GM21423 (cell line): ENCODE data around the gene RTN4RL1.
A peak's percentile ranks its signal among the peaks of the same experiment; 100 is the strongest.

ENCODE experiments used
- ATAC-seq: cut with Tn5 transposase; IDR thresholded peaks from one replicate; pipeline ENCODE4 v1.9.1; 2021; ENCODE audit warnings: mild to moderate bottlenecking, moderate library complexity; ENCODE audit not compliant: unreplicated experiment

RTN4RL1 gene

DNA sequence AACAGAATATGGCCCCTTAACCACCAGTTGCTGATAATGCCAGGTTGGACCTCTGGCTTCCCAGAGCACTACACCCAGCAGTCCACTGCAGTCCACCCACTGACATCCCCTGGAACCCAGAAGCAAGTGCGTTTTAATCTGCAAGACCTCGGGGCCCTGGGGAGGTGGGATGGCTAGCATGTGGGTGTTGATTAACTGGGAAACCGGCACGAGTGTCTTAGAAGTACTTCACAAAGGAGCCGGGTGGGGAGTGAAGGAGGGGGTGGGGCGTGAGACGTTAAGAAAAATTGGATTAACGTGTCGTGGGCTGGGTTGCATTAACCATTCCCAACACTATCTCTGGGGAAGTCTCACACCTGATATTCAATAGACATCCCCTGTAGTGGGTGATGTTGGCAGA is 23.7 kb upstream of the RTN4RL1 start:
- no peak for ATAC-seq

DNA sequence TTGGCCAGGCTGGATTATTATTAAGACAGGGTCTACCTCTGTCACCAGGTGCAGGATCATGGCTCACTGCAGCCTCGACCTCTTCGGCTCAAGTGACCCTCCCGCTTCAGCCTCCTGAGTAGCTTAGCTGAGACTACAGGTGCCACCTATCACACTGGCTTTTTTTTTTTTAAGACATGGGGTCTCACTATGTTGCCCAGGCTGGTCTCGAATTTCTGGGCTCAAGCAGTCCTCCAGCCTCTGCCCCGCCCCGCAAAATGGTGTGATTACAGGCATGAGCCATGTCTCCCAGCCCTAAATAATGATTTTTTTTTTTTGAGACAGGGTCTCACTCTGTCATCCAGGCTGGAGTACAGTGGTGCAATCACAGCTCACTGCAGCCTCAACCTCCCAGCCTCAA is 22.5 kb upstream of the RTN4RL1 start:
- ATAC-seq = no peak

DNA sequence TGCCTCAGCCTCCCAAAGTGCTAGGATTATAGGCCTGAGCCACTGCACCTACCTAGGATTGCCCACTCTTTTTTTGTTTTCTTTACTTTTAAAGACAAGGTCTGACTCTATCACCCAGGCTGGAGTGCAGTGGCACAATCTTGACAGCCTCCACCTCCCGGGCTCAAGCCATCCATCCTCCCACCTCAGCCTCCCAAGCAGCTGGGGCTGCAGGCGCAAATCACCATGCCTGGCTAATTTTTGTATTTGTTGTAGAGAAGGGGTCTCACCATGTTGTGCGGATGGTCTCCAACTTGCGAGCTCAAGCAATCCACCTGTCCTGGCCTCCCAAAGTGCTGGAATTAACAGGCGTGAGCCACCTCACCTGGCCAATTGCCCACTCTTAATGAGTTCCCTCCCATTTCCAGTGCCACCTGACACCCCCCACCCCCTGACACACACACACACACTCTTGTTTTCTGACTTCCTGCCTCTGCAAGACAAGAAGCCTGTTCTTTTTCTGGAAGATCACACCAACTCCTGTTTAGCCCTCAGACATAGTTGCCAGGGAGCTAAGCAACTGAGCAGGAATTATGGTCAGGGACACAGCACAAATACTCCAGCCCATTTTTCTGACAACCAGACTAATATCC is 19.2 kb upstream of the RTN4RL1 start:
- no peak for ATAC-seq

DNA sequence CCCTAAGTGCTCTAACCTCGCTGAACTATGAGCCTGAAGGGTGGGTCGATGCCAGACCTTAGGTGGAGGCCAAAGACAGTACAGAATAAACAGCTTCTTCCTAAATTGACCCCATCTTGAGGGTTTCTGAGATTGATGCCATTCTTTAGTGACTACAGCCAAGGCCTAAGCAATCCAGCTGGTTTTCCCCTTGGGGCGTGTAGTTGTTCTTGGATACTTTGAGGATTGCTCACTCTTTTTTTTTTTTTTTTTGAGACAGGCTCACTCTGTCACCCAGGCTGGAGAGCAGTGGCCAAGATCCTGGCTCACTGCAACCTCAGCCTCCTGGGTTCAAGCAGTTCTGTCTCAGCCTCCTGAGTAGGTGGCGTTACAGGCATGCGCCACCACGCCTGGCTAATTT is 18.7 kb upstream of the RTN4RL1 start:
- ATAC-seq = no peak

DNA sequence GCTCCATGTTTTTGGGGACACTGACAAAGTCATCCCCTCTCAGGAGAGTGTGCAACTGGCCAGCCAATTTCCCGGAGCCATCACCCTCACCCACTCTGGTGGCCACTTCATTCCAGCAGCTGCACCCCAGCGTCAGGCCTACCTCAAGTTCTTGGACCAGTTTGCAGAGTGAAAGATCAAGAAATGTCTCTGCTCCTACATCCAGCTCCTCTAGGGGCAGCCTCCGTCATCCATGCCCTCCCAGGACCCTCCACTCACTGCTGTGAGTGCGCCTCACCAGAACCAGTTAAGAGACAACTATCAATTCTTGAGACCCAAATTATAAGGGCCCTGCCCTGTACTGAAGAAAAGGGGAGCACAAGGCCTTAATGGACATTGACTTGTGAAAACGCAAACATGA is 17.8 kb upstream of the RTN4RL1 start:
- no peak for ATAC-seq

DNA sequence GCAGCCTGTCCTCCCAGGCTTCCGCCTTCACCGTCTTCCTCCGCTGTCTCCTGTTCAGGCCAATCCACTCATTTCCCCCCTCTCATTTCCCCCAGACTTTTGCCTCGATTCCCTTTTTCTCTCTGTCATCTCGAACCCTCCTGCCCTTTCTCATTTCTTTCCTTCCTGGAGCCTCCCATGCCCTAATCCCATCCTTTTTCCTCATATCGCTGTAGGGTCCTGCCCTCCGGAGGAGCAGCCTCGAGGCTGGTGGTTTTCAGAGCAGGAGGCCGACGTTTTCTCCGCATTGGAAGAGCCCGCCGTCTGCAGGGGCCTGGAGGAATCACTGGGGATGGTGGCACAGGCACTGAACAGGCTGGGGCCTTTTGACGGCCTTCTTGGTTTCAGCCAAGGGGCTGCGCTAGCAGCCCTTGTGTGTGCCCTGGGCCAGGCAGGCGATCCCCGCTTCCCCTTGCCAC is 17.3 kb upstream of the RTN4RL1 start:
- ATAC-seq = no peak

DNA sequence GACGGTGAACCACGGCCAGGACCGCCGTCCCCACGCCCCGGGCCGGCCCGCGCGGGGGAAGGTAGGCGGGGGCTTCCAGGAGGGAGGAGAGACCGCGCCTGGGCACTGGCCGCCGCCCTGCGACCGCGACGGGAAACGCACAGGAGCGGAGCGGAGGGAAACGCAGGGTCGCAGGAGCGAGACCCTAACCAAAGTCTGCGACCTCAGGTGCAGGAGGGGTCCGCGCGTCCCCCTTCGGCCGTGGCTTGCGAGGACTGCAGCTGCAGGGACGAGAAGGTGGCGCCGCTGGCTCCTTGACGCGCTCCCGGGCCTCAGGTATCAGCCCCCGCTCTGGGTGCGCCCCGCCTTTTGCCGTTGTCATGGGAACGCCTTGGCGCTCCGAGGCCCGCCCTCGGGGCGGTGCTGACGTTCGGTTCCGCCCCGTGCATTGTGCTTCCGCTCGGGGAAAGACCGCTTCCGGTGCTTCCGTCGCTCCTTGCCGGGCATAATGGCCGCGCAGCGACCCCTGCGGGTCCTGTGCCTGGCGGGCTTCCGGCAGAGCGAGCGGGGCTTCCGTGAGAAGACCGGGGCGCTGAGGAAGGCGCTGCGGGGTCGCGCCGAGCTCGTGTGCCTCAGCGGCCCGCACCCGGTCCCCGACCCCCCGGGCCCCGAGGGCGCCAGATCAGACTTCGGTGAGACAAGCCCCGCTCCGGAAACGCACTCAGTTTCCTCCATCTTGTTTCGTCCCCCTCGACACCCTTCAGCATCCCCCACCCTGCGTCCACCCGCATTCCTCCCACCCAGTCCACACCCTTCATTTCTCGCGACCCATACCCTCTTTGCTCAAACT is 16.6 kb upstream of the RTN4RL1 start, which contains the start of gene OVCA2:
OVCA2 (plus strand) TSS at position 462 of the 829 bp plus-strand sequence; CDS start at position 488, 26 bp downstream.
- ATAC-seq = peak; percentile 87

DNA sequence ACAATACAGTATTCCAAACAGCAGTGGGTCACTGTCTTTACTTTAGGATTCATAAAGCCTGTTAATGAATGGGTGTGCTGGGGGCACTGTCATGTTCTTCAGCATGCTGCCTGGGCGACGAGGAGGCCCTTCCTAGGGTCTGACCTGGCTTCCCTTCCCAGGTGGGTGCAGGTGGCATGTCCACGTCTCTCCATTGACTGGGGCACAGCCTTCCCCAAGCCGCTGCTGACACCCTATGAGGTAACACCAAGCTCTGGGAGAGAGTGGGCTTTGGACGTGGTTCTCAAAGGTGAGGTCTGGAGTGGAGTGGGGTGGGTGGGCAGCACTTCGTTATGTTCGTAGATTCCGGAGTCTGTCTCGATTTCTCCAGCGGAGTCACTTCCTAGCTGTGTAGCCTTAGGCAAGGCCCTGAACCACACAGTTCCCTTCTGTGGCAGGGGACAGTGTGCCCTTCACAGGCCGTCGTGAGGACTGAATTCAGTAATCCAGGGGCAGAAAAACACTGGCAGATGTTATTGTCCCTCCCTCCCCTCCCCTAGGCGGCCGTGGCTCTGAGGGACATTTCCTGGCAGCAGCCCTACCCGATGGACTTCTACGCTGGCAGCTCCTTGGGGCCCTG is 15.9 kb upstream of the RTN4RL1 start:
- no peak for ATAC-seq

DNA sequence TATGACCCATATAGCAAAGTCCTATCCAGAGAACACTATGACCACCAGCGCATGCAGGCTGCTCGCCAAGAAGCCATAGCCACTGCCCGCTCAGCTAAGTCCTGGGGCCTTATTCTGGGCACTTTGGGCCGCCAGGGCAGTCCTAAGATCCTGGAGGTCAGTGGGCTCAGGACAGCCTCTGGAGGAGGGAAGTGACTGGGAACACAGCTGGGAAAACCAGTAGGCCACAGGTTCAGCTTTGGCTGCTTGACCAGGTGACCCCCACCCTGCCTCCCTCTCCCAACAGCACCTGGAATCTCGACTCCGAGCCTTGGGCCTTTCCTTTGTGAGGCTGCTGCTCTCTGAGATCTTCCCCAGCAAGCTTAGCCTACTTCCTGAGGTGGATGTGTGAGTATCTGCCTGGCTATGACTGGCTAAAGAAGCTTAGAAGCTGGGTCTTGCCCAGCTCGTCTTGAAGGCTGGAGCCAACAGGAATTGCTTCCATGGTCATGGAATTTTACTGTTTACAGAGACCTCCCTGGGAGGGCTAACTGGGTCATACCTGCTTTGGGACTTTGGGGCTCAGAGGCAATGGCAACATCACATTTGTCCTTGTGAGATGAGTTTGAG is 15.2 kb upstream of the RTN4RL1 start:
- ATAC-seq = no peak

DNA sequence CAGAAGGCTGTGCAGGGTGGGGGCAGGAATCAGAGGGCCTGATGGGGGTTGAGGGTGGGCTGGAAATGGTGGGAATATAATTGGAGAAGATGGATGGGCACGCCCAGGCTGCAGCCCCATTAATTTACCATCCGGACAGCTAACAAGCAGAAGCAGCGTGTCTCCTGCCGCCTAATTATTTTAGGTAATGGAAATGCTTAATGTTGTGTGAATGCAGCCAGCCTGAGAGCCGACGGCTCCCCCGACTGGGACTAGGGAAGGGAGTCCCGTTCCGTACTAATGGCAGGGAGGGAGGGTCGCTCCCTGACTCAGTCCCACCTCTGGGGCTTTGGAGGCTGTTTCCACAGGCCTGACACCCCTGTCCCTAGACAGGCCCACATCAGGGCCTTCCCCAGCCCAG is 12.0 kb upstream of the RTN4RL1 start:
- no peak for ATAC-seq

DNA sequence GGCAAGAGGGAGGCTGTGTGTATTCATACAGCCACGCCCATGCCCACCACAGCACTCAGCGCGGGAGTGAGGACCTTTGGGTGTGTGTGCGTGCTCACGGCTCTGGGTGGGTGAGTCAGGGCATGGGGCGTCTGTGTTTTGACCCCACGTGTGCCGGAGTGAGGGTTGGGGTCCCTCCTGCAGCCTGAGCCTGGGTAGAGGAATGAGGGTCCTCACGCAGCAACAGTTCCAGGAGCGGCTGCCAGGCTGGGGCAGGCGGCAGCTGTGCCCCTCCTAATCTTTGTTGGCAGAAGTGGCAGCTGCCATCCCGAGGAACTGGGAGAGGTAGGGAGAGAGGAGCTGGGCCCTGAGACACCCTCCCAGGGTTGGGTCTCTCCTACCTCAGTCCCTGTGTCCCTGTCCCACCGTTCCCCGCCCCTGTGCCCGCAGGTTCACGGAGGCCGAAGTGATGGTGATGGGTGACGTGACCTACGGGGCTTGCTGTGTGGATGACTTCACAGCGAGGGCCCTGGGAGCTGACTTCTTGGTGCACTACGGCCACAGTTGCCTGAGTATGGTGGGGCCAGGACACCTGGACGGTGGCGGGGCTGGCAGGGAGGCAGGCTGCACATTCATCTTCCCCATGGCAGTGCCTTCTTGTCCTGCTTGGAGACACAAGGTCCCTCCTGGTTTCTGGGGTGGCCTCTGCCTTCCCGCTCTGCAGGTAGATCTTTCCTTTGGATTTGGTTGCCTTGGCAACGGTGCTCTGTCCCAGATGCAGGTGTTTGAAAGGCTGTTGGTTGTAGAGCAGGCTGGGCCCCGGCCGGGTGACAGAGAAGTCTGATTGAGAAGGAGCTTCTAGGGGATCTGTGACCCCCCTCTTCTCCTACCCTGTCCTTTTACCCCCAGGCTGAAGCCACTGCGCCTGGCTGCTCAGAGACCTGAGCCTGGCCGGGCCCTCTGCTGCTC is 10.7 kb upstream of the RTN4RL1 start:
- ATAC-seq = no peak

DNA sequence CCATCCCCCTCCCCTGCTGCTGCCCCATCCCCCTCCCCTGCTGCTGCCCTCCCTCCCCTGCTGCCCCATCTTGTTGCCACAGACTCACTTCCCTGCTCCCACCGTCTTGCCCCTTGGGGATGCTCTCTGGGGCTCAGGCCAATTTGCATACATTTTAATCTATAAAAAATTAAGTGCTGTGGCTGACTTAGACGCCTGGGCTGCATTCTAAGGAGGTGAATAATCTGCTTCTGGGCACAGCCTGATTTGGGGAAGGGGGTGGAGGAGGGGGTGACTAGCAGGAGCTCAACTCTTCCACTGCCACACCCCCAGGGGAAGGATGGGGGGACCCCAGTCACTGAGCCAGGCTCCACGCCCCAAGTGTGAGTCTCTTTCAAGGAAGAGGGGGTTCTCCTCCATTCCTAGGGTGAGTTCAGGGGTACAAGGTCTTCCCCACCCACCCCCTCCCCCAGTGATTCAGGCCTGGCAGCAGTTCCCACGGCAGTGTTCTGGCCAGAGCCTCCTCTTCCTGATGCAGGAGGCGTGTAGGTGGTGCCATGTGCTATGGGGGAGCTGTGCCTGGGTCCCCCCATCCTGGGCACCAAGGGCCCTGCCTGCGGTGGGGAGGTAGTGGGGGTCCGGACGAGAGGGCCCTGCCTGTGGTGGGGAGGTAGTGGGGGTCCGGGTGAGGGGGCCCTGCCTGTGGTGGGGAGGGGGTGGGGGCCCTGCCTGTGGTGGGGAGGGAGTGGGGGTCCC is 9.8 kb upstream of the RTN4RL1 start:
- ATAC-seq = no peak

DNA sequence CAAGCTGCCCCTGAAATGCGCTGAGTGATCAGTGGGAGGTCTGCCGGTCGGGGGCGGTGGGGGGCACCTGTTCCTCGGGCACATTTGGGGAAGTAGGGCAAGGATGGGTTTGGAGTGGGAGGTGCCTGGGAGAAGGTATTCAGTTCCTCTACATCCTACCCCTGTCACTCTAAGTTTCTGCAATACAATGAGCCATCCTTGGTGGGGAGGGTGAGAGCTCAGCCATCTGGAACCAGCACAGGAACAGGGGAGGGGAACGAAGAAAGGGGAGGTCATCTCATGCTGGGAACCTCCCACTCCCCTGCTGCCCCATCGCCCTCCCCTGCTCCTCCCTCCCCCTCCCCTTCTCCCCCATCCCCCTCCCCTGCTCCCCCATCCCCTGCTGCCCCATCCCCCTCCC is 9.0 kb upstream of the RTN4RL1 start:
- no peak for ATAC-seq

DNA sequence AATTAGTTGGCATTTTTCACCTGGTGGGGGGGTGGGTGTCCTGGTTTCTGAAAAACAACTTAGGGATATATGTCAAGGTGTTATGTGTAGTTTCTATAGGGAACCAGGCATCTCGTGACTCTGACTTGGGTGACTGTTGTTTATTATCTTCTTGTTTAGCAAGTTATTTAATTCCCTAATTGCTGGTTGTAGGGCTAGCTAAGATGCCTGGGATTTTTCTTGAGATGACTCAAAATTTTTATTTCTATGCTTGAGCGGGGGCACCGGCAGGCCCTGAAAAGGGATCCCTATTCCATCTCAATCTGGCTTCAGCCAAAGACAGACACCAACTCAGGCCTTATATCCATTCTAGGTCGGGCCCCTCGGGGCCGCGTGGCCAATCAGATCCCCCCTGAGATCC is 8.0 kb upstream of the RTN4RL1 start:
- no peak for ATAC-seq

DNA sequence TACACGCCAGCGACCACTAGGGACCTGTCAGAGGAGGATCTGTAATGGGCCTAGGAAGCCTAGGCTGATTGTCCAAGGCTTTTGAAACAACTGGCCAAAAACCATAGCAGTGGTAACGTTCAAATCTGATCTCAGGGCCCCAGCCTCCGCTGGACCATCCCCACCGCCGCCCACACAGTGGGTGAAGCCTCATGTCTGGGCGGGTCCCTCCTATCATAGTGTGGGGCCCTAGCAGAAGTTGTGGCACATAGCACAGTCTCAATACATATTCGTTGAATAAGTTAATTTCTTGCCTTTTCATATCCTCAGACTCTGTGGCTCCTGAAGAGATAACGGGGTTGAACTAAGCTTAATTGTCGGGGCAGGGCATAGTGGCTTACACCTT is 5.6 kb upstream of the RTN4RL1 start:
- ATAC-seq = peak; percentile 4

DNA sequence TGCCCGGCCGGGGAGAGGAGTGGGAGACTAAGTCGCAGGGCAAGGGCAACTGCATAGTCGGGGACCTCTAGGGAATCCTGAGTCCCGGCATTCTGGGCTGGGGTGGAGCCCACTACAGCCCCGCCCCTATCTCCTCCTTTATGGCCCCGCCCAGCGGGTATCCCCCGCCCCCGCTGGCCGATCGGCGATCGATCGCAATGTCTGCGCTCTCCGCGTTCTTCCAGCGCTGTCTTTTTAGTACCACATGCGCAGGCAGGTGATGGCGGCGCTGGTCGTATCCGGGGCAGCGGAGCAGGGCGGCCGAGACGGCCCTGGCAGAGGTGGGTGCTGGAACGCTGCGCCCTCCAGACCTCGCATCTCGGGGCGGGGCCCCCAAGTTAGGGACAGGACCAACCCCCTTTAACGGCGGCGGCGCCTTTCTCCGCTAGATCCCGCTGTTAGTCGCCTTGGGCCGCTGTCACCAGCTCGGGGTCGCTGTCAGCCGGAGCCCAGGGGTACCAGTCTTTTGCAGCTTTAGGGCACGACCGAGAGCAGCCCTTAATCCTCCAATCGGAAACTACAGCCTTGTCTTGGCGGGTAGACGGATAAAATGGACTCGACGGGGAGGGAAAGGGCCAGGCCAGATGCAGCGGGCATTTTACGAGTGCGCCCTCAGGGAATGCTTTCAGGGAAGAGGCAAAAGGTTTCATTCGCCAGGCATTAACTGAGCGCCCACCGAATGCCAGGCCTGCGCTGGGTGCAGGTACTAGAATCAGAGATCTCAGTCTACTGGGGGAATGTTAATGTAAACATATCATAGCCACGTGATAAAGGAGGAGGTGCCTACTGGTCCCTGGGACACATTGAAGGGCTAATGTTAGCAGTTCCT is 5.0 kb upstream of the RTN4RL1 start, which contains the start of gene DPH1:
DPH1 (plus strand) TSS at position 243 of the 868 bp plus-strand sequence; CDS start at position 260, 17 bp downstream.
- peak; percentile 67 for ATAC-seq

DNA sequence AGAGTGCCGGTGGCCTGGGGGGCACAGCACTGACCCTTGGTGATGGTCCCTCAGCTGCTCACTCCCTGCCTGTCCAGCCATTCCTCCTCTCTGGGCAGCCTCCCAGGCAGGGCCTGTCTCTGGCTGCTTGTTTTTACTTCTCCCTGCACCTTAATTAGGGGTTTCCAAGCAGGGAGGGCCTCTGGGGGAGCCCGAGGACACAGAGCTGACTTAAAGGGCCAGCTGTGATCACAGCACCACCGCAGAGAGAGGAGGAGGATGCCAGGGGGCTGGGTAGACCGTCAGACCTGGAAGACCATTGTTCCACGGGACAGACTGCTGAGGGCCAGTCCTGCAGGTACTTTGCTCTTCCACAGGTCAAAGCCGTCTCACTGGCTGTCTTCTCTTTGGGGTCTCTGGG is 3.6 kb upstream of the RTN4RL1 start:
- ATAC-seq = no peak

DNA sequence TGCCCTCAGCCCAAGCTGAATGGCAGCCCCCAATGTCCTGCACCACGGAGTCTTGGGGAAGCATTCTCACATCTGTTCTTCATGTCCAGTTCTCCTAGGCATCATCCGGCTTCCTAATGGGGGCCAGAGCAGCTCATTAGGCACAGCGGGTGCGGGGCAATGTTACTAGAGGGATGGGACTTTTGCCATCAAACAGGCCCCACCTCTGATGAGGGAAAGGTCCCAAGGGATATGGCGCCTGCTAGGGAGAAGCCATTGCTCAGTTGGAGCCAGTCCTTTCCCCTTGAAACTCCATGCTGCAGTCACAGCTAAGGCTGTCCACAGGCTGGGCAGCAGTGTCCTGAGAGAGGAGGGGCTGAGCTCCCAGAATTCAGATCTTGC is 3.1 kb upstream of the RTN4RL1 start:
- ATAC-seq = no peak
